HUDEP-2 (cell line): ENCODE data around the gene ANKRD42.

ENCODE experiments used
- DNase-seq, 76 experiments: peaks; one replicate each; lab custom pipeline; 2025; ENCODE audit not compliant: unreplicated experiment in 76 of 76; lab: John Stamatoyannopoulos, UW

ANKRD42 gene

GRCh38 chr11:83284501-83285150 is 91.1 kb downstream of the ANKRD42 start:
- peak in 2 of 76 experiments; percentile 1 to 2 for DNase-seq

- peak in 20 of 76 experiments; percentile 33 to 74 (median 62) for DNase-seq
Observed at GRCh38 chr11:83285151-83285770, 91.7 kb downstream of the ANKRD42 start.

- DNase-seq, result peak; percentile 16 to 95 (median 88)
Observed at GRCh38 chr11:83285771-83286528, 92.4 kb downstream of the ANKRD42 start, which contains the start of gene CCDC90B. TSS of gene CCDC90B (minus strand) at chr11:83286367. CDS start at chr11:83285972, 395 bp downstream.

- DNase-seq, result no peak
Observed at GRCh38 chr11:83287631-83288030, 94.1 kb downstream of the ANKRD42 start.

- peak in 17 of 76 experiments; percentile 4 to 52 (median 22) for DNase-seq
Observed at GRCh38 chr11:83292709-83293456, 99.4 kb downstream of the ANKRD42 start.

- no peak for DNase-seq
Observed at GRCh38 chr11:83293457-83293774, 99.9 kb downstream of the ANKRD42 start.

GRCh38 chr11:83294208-83294607 is 100.7 kb downstream of the ANKRD42 start:
- DNase-seq, result no peak
